ENCODE data around the gene FBH1.

GRCh38 chr10:5871596-5871995 lies 18.4 kb upstream of the FBH1 start:
- TF ChIP-seq CTCF (IDR thresholded peaks at IDR 0.05) (no peak), POLR2A (IDR thresholded peaks at IDR 0.05) (no peak)
